Body of pancreas (tissue), 4 donors: Measurements from ENCODE around the gene EPHA4. TPM values are rescaled to one million over a fixed set of nuclear protein-coding genes. Genes with fewer than 3 reads are reported as not detected.

Experiments used
- ATAC-seq: fragments of 150-250 bp; one replicate; pipeline ENCODE4 v1.9.1; 2016
- DNase-seq, 4 donors: peaks; one replicate each; pipeline ENCODE4 v3.0.0-alpha.2; 2019
- H3K27ac ChIP-seq, 4 donors: fragments of 200-600 bp; sonication (generic); 1 replicate in 3 of 4; 2 replicates in 1 of 4; pipeline versions ENCODE4 v1.5.1 to v1.6.1; 2016 to 2019; ENCODE audit warnings: mild to moderate bottlenecking in 1 of 4, mixed read lengths in 1 of 4, moderate library complexity in 1 of 4
- H3K27me3 ChIP-seq, 2 donors: fragments of 200-600 bp; sonication (generic); one replicate each; pipeline ENCODE4 v1.6.0; 2016; ENCODE audit warnings: mild to moderate bottlenecking in 1 of 2
- H3K36me3 ChIP-seq, 2 donors: fragments of 200-600 bp; sonication (generic); replicated peaks in 1 of 2; 2 replicates each; pipeline ENCODE4 v1.5.1; 2016; ENCODE audit warnings: low read depth in 2 of 2; ENCODE audit not compliant: insufficient read depth in 1 of 2
- H3K4me1 ChIP-seq: fragments of 200-600 bp; sonication (generic); one replicate; pipeline ENCODE4 v1.6.0; 2016
- H3K4me3 ChIP-seq, 2 donors: fragments of 200-600 bp; sonication (generic); 1 replicate in 1 of 2; 2 replicates in 1 of 2; pipeline ENCODE4 v1.5.1; 2016 to 2019
- H3K9me3 ChIP-seq, 3 donors: fragments of 200-600 bp; sonication (generic); 1 replicate in 2 of 3; 2 replicates in 1 of 3; pipeline ENCODE4 v1.5.1; 2016
- POLR2A ChIP-seq, 3 donors: fragments of 450-650 bp; IDR thresholded peaks; one replicate each; pipeline ENCODE4 v1.6.1; 2016; ENCODE audit warnings: antibody characterized with exemption in 3 of 3, mild to moderate bottlenecking in 2 of 3
- WGBS, 2 donors: methylation state at CpG; one replicate each; pipeline ENCODE4 v1.1.5; 2017; 5-methylcytosine and 5-hydroxymethylcytosine counted together
- intact Hi-C: fragments of 100-400 bp; cut with DNase I; formaldehyde crosslinking; loops from one replicate; pipeline ENCODE4 v1.15.1; 2023
- total RNA-seq, 2 donors: library from RNA; depleted of rRNA; stranded (reverse); fragments of >200 nt; gene quantifications; one replicate each; pipeline ENCODE4 v1.1.0, GENCODE V29; 2016
- TF ChIP-seq, protein P1 (sequence below), 7 experiments: fragments of 450-650 bp in 4 of 7; fragments of 200-600 bp in 3 of 7; sonication (generic) in 3 of 7; IDR thresholded peaks; one replicate each; pipeline ENCODE4 v1.5.1; 2016 to 2019; ENCODE audit warnings: antibody characterized with exemption in 7 of 7

Gene EPHA4
- total RNA-seq, 2 donors from 2014 or later, result 4.0 to 5.2 TPM

- ATAC-seq (no peak), DNase-seq (no peak)
- H3K4me1 ChIP-seq, result no peaks in the 10 kb centered on the region
- 79 to 80% methylated on average over 3 of the region's 3 CpGs for WGBS, 2 donors
- H3K27me3 ChIP-seq, result no peaks in the 10 kb centered on the region
- no peak overlapping the region for H3K4me3 ChIP-seq
- TF ChIP-seq, protein P1, sequence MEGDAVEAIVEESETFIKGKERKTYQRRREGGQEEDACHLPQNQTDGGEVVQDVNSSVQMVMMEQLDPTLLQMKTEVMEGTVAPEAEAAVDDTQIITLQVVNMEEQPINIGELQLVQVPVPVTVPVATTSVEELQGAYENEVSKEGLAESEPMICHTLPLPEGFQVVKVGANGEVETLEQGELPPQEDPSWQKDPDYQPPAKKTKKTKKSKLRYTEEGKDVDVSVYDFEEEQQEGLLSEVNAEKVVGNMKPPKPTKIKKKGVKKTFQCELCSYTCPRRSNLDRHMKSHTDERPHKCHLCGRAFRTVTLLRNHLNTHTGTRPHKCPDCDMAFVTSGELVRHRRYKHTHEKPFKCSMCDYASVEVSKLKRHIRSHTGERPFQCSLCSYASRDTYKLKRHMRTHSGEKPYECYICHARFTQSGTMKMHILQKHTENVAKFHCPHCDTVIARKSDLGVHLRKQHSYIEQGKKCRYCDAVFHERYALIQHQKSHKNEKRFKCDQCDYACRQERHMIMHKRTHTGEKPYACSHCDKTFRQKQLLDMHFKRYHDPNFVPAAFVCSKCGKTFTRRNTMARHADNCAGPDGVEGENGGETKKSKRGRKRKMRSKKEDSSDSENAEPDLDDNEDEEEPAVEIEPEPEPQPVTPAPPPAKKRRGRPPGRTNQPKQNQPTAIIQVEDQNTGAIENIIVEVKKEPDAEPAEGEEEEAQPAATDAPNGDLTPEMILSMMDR (IDR thresholded peaks at IDR 0.05), result no peak
- no peak for TF ChIP-seq POLR2A (IDR thresholded peaks at IDR 0.05)
- no peaks in the 10 kb centered on the region for H3K36me3 ChIP-seq
- intact Hi-C loops, result no loop called here
- no peaks in the 10 kb centered on the region for H3K9me3 ChIP-seq
- H3K27ac ChIP-seq, result no peak overlapping the region
Measured at GRCh38 chr2:221558107-221558506, 14.0 kb downstream of the EPHA4 start.

GRCh38 chr2:221555494-221555846 is 16.6 kb downstream of the EPHA4 start:
- intact Hi-C loops, result no loop called here
- WGBS, 2 donors, result 56 to 70% methylated on average over 2 of the region's 2 CpGs
- H3K4me3 ChIP-seq, result no peak overlapping the region
- no peaks in the 10 kb centered on the region for H3K9me3 ChIP-seq
- ATAC-seq (no peak), DNase-seq (no peak)
- no peaks in the 10 kb centered on the region for H3K27me3 ChIP-seq
- H3K4me1 ChIP-seq, result no peaks in the 10 kb centered on the region
- TF ChIP-seq POLR2A (IDR thresholded peaks at IDR 0.05), result no peak
- TF ChIP-seq, protein P1 (IDR thresholded peaks at IDR 0.05), result no peak
- H3K27ac ChIP-seq, result no peak overlapping the region
- no peaks in the 10 kb centered on the region for H3K36me3 ChIP-seq

DNA sequence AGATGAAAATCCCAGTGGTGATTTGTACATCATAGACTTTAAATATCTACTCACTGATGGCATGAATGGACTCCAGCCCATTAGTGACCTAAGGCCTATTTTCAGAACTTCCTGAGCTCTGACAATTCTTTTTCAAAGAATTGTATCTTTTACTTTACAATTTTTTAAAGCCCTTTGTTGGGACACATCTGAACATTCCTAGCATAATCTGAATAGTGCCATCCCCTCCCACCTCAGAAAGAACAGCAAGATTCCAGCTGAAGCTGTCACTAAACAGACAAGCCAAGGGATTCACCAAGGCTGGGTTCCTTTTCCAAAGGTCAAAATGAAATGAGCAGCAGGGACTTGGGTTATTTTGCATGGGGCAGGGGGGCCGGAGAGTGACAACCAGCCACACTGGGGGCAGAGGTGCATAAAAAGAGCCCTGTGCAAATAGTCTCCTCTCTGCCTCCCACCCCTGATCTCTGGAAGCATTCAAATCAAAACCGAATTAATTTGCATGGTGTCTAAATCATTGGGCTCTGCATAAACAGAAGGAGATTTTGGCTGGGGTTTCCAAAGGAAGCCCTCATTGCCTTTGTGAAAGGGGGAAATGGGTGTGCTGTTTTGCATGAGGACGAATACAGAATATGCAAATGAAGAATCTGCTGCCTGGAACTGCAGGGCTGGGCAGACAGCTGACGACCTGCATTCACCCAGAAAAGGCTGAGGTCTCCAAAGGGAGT is 17.2 kb downstream of the EPHA4 start:
- H3K4me1 ChIP-seq, result no peaks in the 10 kb centered on the region
- no peaks in the 10 kb centered on the region for H3K9me3 ChIP-seq
- H3K36me3 ChIP-seq, result no peaks in the 10 kb centered on the region
- H3K27ac ChIP-seq, result no peak overlapping the region
- no peaks in the 10 kb centered on the region for H3K27me3 ChIP-seq
- WGBS, 2 donors, result 48 to 65% methylated on average over 4 of the region's 4 CpGs
- no peak overlapping the region for H3K4me3 ChIP-seq
- intact Hi-C loops, result no loop called here
- TF ChIP-seq, protein P1 (IDR thresholded peaks at IDR 0.05), result no peak
- no peak for TF ChIP-seq POLR2A (IDR thresholded peaks at IDR 0.05)
- ATAC-seq (no peak), DNase-seq (no peak)

DNA sequence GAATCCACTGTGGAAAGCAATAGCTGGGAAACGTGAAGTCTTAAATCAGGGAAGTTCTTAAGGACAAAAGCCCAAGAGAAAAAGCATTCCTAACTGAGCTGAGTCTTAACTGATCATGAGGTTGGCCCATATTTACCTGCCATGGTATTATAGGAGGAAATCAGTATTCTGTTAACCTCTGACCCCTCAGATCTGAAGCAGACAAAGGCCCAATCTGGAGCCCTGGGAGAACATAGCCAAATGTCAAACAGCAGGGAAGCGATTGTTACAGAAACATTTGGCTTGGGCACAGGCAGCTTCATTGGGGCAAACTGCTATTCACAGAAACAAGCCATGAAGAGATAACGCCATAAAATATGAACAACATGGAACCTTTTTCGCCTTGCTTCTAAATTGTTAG is 18.8 kb downstream of the EPHA4 start:
- Histone ChIP-seq H3K27ac (no peak overlapping the region), H3K36me3 (no peaks in the 10 kb centered on the region), H3K9me3 (no peaks in the 10 kb centered on the region), H3K4me3 (no peak overlapping the region), H3K4me1 (no peaks in the 10 kb centered on the region), H3K27me3 (no peaks in the 10 kb centered on the region)
- 81 to 82% methylated on average over 4 of the region's 4 CpGs for WGBS, 2 donors
- no peak for ATAC-seq
- DNase-seq, result no peak
- intact Hi-C loops, result no loop called here
- TF ChIP-seq, protein P1 (IDR thresholded peaks at IDR 0.05), result no peak
- TF ChIP-seq POLR2A (IDR thresholded peaks at IDR 0.05), result no peak

- Histone ChIP-seq H3K4me3 (no peak overlapping the region), H3K9me3 (no peaks in the 10 kb centered on the region), H3K27ac (no peak overlapping the region), H3K4me1 (no peaks in the 10 kb centered on the region), H3K27me3 (no peaks in the 10 kb centered on the region), H3K36me3 (no peaks in the 10 kb centered on the region)
- ATAC-seq (no peak), DNase-seq (no peak)
- intact Hi-C loops, result no loop called here
- no peak for TF ChIP-seq POLR2A (IDR thresholded peaks at IDR 0.05)
- WGBS, 2 donors, result 62 to 66% methylated on average over 4 of the region's 4 CpGs
Measured at GRCh38 chr2:221552291-221552690, 19.8 kb downstream of the EPHA4 start.
